Measurements from ENCODE around the gene AP4S1. TPM values are rescaled to one million over a fixed set of nuclear protein-coding genes. Genes with fewer than 3 reads are reported as not detected.
"Not testable (repeated sequence)": the region's sequence is repeated elsewhere in the genome, so short reads cannot be mapped to it uniquely, and the experiment has no call there.

AP4S1 gene
- total RNA-seq, 1 experiment from 2014 or later = 6.4 TPM

DNA sequence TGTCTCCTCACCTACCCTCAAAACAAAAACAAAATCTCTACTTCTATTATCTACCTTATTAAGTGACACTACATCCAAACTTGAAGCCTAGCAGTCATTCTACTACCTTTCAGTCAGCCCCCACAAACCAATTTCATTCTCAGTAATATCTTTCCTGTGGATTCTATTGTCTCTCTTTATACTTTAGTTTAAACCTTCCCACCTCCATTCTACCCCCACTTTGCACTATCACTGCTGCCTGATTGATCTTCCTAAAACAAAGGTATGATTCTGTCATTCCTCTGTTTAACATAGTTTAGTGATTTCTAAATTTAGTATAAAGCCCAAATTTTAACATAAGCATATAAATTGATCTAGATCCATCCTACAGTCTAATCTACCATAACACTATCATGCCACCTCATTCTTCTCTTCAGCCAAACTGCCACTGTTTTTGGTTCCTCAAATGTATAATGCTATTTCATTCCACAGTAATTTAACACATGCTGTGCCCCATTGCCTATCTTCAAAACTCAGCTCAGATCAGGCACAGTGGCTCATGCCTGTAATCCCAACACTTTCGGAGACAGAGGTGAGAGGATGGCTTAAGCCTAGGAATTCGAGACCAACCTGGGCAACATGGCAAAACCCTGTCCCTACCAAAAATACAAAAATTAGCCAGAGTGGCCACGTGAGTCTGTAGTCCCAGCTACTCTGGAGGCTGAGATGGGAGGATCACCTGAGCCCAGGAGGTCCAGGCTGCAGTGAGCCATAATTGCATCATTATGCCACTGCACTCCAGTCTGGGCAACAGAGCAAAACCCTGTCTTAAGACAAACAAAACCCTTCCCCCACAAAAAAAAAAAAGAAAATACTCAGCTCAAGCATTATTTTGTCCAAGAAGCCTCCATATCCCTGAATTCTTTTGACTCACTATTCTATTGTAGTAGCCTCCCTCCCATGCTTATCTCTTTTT lies 3.8 kb downstream of the AP4S1 start:
- DNase-seq (ENCODE audit: low read depth, low spot score) = no peak
- in situ Hi-C loops (cut with HindIII; ENCODE audit: low pct_unique_long_range_greater_than_20kb, low sequenced_read_pairs) = no loop called here

DNA sequence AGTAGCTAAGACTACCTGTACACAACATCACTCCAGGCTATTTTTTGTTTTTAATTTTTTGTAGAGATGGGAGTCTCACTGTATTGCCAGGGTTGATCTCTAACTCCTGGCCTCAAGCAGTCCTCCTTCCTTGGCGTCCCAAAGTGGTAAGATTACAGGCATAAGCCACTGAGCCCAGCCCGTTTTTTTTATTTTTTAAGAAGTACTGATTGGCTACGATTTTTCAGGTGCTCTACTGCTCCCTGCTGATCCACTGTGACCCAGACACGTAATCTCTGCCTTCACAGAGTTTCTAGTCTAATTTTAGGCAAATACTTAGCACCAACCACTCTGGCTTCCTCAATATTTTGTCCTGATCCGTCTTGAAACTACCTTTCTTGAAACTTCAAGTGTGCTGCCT lies 5.0 kb downstream of the AP4S1 start:
- in situ Hi-C loops (cut with HindIII; ENCODE audit: low pct_unique_long_range_greater_than_20kb, low sequenced_read_pairs) = no loop called here
- no peak for DNase-seq (ENCODE audit: low read depth, low spot score)

DNA sequence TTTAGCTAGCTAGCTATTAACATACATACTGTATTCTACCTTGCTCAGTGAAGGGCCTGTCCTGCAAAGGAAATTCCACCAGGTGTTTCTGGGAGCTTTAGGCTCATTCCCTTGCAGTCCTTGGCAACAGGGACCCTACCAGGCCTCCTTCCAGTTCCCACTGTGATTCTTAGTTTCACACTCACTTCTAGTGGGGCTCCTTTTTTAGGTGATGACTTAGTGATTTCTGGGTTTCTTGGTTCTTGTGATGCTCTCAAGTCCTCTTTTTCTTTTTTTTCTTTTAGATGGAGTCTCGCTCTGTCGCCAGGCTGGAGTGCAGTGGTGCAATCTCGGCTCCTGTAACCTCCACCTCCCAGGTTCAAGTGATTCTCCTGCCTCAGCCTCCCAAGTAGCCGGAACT lies 11.1 kb downstream of the AP4S1 start:
- in situ Hi-C loops (cut with HindIII; ENCODE audit: low pct_unique_long_range_greater_than_20kb, low sequenced_read_pairs) = no loop called here
- no peak for DNase-seq (ENCODE audit: low read depth, low spot score)

DNA sequence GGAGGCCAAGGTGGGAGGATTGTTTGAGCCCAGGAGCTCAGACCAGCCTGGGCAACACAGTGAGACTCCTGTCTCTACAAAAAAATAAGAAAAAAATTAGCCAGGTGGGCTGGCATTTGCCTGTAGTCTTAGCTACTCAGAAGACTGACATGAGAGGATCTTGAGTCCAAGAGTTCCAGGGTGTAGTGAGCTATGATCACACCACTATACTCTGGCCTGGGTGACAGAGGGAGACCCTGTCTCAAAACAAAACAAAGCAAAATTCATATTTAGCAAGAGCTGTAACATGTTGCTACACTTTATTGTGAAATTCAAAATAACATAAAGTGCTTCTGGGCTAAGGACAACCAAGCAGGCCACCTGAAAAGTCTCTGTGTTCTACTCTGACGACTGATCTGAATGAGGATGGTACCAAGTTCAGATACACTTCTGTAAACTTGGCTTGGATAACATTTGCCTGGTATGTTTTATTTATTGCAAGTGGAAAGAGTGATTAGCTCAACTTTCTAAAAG lies 12.3 kb downstream of the AP4S1 start:
- no peak for DNase-seq (ENCODE audit: low read depth, low spot score)
- in situ Hi-C loops (cut with HindIII; ENCODE audit: low pct_unique_long_range_greater_than_20kb, low sequenced_read_pairs) = no loop called here

DNA sequence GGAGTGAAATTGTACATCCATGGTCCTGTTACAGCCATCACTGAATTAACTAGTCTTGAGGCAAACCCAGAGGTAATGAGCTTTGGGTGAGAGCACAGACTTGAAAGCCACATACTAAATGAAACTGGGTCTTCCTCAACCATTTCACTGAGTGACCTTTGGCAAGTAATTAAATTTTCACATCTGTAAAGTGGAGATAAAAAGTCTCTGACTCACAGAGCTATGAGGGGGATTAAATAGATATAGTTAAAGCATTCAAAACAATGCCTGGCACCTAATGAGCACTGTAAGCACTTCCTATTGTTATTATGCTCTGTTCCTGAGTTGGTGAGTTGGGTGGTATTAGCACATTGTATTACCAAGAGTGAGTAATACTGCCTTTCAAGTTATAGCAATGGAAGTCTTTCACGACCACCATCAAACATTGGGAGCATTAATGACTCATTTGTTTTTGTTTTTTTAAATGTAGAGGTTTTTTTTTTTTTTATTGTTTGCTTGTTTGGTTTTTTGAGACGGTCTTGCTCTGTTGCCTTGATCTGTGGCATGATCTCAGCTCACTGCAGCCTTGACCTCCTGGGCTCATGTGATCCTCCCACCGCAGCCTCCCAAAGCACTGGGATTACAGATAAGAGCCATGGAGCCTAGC lies 13.2 kb downstream of the AP4S1 start:
- in situ Hi-C loops (cut with HindIII; ENCODE audit: low pct_unique_long_range_greater_than_20kb, low sequenced_read_pairs) = no loop called here
- DNase-seq (ENCODE audit: low read depth, low spot score) = no peak

DNA sequence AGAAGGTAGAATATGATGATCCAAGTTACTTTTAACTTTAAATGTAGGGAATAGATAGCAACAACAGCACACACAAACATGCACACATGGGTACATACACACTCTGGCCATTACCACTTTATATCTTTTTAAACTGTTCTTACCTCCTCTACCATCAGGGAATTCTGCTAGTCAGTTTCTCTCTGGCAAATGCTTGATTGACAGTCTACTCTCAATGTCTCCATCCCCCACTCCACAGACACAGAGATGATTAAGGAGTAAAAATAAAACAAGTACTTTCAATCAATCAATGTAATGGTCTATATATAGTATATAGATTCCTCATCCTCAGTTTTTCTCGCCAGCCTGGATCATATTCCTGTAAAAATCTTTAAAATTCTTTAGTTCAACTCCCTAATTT lies 16.9 kb downstream of the AP4S1 start:
- in situ Hi-C loops (cut with HindIII; ENCODE audit: low pct_unique_long_range_greater_than_20kb, low sequenced_read_pairs) = no loop called here
- no peak for DNase-seq (ENCODE audit: low read depth, low spot score)

DNA sequence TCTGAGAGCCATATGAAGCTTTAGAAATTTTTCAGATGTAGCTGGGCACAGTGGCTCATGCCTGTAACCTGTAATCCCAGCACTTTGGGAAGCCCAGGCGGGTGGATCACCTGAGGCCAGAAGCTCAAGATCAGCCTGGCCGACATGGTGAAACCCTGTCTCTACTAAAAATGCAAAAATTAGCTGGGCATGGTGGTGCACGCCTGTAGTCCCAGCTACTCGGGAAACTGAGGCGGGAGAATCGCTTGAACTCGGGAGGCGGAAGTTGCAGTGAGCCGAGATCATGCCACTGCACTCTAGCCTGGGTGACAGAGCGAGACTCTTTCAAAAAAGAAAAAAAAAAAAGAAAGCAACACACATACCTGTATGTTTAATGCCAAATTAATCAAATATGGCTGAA lies 17.4 kb downstream of the AP4S1 start:
- DNase-seq (ENCODE audit: low read depth, low spot score); in situ Hi-C loops (cut with HindIII; ENCODE audit: low pct_unique_long_range_greater_than_20kb, low sequenced_read_pairs): not testable (repeated sequence)

DNA sequence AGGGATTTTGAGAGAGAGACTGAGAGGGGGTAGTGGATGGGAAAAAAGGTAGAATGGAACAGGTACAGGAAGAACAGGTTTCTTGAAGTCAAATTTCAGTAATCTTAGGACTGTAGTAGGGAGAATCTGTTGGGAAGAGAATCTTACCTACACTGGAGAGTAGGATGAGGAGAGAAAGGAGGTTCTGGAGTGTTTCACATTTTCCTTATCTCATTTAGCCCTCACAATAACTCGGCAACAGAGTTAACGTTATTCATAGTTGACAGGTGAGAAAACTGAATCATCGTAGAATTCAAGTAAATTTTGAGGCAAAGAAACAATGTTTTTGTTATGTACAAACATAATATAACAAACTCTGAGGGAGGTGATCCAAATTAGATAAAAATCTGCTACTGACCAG lies 17.9 kb downstream of the AP4S1 start:
- in situ Hi-C loops (cut with HindIII; ENCODE audit: low pct_unique_long_range_greater_than_20kb, low sequenced_read_pairs) = no loop called here
- no peak for DNase-seq (ENCODE audit: low read depth, low spot score)

DNA sequence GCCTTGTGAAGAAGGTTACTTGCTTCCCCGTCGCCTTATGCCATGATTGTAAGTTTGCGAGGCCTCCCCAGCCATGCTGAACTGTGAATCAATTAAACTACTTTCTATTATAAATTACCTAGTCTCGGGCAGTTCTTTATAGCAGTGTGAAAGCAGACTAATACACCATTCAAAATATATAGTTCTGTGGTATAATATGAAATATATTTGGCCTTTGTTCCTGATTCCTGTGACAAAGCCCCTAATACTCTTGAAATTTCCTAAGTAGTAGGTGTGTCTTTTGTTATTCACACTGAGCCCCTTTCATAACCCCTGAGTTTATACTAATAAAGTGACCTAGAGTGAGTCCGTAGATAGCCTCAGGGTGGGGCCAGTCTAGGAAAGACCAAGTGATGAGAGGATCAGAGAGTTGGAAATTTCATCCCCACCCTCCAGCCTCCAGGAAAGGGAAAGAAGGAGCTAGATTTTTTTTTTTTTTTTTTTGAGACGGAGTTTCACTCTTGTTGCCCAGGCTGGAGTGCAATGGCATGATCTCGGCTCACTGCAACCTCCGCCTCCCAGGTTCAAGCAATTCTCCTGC lies 20.1 kb downstream of the AP4S1 start:
- no peak for DNase-seq (ENCODE audit: low read depth, low spot score)
- in situ Hi-C loops (cut with HindIII; ENCODE audit: low pct_unique_long_range_greater_than_20kb, low sequenced_read_pairs) = no loop called here

DNA sequence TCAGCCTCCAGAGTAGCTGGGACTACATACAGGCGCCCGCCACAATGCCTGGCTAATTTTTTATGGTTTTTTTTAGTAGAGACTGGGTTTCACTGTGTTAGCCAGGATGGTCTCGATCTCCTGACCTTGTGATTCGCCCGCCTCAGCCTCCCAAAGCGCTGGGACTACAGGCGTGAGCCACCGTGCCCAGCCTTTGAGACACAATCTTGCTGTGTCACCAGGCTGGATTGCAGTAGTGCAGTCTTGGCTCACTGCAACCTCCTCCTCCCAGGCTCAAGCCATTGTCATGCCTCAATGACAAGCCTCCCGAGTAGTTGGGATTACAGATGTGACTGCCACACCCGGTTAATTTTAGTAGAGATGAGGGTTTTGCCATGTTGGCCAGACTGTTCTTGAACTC lies 22.1 kb downstream of the AP4S1 start:
- no peak for DNase-seq (ENCODE audit: low read depth, low spot score)

DNA sequence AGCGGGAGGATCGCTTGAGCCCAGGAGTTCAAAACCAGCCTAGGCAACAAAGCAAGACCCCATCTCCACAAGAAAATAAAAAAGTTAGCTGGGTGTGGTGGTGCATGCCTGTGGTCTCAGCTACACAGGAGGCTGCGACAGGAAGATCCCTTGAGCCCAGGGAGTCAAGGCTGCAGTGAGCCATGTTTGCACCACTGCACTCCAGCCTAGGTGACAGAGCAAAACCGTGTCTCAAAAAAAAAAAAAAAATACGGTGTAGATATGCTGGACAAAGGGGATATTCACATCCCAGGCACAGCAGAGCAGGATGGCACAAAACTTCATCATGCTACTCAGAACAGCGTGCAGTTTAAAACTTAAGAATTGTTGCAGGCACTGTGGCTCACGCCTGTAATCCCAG lies 25.6 kb downstream of the AP4S1 start:
- no peak for DNase-seq (ENCODE audit: low read depth, low spot score)
- in situ Hi-C loops (cut with HindIII; ENCODE audit: low pct_unique_long_range_greater_than_20kb, low sequenced_read_pairs) = no loop called here

More for the DNA sequence above, 22.1 kb downstream of the AP4S1 start:
- in situ Hi-C loops (cut with HindIII; ENCODE audit: low pct_unique_long_range_greater_than_20kb, low sequenced_read_pairs) = no loop called here

DNA sequence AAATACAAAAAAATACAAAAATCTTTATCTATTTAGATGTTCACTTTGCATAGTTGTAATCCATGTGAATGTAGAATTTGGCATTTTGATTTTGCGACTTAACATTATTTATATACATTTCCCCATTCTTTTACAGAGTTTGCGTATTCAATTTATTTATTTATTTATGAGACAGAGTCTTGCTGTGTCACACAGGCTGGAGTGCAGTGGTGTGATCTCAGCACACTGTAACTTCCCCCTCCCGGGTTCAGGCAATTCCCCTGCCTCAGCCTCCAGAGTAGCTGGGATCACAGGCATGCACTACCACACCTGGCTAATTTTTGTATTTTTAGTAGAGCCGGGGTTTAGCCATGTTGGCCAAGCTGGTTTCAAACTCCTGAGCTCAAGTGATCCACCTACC lies 26.1 kb downstream of the AP4S1 start:
- in situ Hi-C loops (cut with HindIII; ENCODE audit: low pct_unique_long_range_greater_than_20kb, low sequenced_read_pairs) = no loop called here
- no peak for DNase-seq (ENCODE audit: low read depth, low spot score)

DNA sequence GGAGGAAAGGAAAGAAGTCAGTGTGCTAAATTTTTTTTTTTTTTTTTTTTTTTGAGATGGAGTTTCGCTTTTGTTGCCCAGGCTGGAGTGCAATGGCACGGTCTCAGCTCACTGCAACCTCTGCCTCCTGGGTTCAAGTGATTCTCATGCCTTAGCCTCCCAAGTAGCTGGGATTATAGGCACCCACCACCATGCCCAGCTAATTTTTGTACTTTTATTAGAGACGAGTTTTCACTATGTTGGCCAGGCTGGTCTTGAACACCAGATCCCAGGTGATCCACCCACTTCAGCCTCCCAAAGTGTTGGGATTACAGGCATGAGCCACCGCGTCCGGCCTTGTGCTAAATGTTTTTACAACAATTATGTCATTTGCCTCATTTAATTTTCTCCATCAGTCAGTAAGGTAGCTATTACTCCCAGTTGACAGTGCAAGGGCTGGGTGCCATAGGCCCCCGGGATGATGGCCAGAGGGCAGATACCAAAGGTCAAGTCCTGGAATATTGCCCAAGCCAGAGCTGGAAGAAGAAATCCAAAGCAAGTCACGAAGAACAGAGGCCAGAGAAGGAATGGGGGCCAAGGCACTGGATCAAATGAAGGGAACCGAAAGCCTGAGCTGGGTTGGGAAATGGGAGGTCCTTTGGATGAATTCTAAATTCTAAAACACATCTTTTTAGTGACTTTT lies 27.6 kb downstream of the AP4S1 start:
- in situ Hi-C loops (cut with HindIII; ENCODE audit: low pct_unique_long_range_greater_than_20kb, low sequenced_read_pairs); DNase-seq (ENCODE audit: low read depth, low spot score): not testable (repeated sequence)

DNA sequence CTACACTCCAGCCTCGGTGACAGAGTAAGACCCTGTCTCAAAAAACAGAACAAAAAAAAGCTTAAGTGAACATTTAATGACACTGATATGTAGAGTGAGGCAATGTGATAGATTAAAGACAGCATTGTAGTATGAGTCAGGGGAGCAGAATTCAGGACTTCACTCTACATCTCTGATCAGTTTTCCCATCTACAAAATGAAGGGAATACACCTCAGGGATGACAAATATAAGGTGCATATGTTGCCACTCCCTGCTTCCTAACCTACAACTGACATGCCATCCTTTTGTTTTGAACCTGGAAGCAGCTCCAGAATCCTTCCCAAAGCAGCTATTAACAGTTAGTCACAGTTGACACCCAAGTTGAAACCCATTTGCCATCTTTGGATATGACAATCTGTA lies 31.6 kb downstream of the AP4S1 start:
- DNase-seq (ENCODE audit: low read depth, low spot score) = no peak
- in situ Hi-C loops (cut with HindIII; ENCODE audit: low pct_unique_long_range_greater_than_20kb, low sequenced_read_pairs) = no loop called here

DNA sequence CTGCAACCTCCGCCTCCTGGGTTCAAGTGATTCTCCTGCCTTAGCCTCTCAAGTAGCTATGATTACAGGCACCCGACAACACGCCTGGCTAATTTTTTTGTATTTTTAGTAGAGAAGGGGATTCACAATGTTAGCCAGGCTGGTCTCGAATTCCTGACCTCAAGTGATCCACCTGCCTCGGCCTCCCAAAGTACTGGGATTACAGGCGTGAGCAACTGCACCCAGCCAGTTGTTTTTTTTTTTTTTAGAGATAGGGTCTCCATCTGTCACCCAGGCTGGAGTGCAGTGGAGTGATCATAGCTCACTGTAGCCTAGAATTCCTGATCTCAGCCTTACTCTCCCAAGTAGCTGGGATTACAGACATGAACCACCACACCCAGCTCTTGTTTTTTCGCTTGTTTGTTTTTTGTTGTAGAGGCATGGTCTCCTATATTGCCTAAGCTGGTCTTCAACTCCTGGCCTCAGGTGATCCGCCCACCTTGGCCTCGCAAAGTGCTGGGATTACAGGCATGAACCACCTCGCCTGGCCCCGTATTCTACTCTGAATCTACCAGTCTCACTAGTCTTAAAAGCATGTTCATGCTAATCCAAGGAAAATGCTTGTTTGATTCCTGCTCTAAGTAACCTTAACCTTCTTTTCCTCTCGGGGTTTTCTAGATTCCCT lies 32.4 kb downstream of the AP4S1 start:
- in situ Hi-C loops (cut with HindIII; ENCODE audit: low pct_unique_long_range_greater_than_20kb, low sequenced_read_pairs) = no loop called here
- no peak for DNase-seq (ENCODE audit: low read depth, low spot score)

DNA sequence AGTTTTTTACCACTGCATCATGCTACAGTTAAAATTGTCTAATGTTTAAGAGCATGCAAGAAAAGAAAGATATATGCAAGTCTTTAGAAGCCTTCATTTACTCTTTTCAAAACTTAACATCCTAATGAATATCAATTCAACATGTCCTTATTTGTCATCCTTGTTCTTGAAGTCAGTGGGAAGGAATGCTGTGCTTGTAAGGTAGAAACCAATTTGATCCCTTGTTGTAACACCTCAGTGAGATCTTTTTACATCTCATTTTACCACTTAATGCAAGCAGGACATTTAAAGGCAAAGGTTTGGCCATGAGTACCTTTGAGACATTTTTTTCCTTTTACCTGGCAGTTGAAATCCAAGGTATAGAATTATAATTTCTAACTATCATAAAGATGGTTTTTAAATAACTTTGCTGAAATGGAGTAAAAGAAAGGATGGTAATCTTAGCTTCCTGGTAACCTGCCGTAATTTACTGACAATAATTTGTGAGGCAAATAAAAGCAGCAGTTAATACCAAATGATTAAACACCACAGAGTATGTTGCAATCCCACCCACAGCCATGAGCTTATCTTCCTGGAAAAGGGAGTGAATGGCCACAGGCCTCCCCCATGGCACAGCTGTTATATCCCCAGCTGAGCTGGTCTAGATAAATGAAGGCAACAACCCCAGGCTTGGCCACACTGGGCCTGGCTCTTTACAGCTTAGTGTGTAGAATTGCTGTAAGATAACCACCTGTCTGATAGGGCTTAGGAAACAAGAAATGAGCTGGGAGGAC lies 33.9 kb downstream of the AP4S1 start:
- no peak for DNase-seq (ENCODE audit: low read depth, low spot score)
- in situ Hi-C loops (cut with HindIII; ENCODE audit: low pct_unique_long_range_greater_than_20kb, low sequenced_read_pairs) = no loop called here

Measured in SK-MEL-5 (cell line).